CD4-positive, alpha-beta T cell treated with Interleukin-4 for 4 hours (primary cell): ENCODE data around the gene KLHDC9.
A peak's percentile ranks its signal among the peaks of the same experiment; 100 is the strongest.
"Not testable (repeated sequence)": the region's sequence is repeated elsewhere in the genome, so short reads cannot be mapped to it uniquely, and the experiment has no call there.

Experiments used
- DNase-seq: peaks from one replicate; pipeline ENCODE4 v3.0.0-alpha.2; 2020

Gene KLHDC9, protein sequence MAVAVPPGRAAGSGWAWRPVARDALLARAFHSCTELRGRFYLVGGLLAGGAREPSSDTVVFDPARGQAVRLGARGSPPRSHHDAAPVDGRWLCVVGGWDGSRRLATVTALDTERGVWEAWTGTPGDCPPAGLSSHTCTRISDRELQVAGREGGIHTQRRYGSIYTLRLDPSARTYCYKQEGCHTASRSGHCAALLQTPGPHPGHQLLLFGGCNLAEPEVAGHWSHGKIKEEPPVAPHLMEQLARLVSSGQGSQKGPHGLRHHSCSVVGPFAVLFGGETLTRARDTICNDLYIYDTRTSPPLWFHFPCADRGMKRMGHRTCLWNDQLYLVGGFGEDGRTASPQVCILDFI

DNA sequence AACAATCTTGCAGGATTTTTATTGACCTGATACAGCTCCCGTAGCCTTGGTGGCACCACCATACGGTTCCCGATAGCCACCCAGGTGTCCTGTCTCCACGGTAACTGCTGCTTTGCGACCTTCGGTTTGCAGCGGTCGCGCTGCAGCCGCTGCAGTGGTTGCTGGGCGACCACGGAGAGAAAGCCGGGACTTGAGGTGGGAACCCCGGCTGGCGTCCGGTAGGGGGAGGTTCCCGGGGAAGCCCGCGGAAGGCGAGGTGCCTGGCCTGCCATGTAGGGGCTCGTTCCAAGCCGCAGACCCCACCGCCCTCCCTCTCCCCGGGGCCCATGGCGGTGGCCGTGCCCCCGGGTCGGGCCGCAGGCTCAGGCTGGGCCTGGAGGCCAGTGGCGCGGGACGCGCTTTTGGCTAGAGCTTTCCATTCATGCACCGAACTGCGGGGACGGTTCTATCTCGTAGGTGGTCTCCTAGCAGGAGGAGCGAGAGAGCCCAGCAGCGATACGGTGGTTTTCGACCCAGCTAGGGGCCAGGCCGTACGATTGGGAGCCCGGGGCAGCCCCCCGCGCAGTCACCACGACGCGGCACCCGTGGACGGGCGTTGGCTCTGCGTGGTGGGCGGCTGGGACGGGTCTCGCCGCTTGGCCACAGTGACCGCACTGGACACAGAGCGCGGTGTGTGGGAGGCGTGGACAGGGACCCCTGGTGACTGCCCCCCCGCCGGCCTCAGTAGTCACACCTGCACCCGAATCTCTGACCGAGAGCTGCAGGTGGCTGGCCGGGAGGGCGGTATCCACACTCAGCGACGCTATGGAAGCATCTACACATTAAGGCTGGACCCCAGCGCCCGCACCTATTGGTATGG is at the start of gene KLHDC9:
Gene KLHDC9 (plus strand): TSS at position 152 of the 859 bp plus-strand sequence. CDS start 175 bp downstream, at position 327.
- DNase-seq = peak; percentile 85

DNA sequence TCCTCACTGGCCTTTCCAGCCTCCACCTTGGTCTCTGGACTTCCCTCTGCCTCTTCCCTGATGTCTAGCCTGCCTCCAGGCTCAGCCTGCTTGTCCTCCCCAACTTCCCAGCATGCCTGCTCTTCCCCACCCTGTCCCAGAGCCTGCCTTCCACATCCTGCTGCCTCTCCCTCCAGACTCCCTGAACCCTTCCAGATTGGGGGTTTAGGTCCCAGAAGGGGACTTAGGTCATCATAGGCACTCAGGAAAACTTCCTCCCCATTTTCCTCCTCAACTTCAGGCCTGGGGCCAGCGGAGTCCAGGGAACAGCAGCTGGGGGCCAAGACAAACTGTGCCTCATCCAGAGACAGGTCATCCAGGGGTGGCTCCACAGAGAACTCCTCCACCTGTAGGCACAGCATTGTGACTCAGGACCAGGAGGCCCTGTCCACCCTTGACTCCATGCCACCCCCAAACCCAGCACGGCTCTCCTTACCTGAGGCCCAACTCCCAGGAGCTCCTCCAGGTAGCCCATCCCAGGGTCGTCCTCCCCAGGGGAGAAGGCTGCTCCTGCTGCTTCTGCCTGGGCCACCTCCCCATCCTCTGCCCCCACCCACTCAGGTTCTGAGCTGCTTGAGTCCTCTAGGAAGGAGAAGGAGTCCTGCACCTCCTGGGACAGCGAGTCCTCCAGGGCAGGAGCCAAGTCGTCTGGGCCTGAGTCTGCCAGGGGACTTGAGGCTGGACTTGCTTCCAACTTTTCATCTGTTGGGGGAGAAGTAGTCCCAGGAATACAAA is 49.0 kb upstream of the KLHDC9 start:
- no peak for DNase-seq

DNA sequence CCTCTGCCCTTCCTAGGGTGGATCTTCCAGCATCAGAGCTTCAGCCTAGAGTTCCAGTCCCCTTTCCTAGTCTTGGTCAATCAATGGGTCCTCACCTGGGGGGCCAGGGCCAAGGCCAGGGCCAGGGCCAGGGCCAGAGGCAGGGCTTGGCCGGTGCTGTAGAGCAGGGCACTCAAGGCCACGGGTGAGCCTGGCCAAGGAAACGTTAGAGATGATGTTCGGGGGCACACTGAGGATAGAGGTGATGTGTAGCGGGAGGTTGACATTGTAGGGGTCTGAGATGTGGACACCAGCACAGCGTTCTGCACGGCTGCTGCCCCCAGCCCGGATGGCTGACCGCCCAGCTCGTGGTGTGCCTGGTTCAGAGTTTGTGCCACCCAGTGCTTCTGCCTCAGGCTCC is 46.9 kb upstream of the KLHDC9 start:
- no peak for DNase-seq

DNA sequence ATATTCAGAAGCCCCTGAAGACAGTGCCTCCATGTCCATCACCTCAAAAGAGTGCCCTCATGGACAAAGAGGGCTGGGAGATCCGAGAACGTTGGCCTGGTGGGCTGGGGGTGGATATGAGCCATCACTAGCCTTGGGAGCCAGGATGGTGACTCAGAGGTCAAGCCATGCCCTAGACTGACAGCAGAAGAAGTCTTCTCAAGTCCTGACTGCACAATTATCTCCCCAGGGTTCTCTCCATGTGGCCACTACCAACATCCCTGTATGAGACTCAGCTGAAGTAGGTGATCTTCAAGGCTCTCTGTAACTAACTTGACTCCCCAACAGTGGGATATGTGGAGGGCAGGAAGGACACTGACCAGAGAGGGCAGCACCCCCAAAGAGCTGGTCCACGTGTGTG is 45.3 kb upstream of the KLHDC9 start:
- DNase-seq = no peak

DNA sequence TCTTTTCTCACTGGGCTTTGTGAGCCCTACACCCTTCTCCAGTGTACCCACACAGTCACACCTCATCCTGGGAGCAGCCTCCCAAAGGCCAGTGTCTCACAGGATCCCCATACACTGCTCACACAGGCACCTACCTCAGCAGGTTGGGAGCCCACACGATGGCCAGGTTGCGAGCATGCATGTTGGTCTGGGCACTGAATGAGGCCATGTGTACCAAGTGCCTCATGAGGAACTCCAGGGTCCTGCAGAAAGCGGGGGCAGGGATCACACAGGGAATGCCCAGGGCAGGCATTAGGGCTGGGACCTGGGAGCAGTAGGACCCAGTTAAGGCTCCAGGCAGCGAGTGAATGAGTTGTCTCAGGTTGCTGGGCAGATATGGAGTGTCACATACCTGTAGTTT is 43.9 kb upstream of the KLHDC9 start:
- DNase-seq = no peak

DNA sequence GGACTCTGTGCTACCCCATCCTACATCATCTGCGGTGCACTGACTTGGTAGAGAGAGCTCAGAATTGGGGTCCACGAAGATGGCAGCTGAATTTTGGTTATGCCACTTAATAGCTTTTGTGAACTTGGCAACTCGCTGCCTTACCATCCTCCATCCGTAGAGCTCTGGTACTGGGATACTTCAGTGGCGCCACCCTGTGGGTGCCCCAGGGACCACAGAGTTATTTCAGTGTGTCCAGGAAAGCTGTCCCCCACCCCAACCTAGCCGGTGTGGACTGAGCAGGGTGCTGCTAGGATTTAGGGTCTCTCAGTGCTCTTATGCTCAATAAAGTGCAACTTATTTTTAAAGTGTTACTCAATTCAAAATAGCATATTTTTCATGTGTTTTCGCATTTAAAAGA is 43.4 kb upstream of the KLHDC9 start:
- DNase-seq = no peak

DNA sequence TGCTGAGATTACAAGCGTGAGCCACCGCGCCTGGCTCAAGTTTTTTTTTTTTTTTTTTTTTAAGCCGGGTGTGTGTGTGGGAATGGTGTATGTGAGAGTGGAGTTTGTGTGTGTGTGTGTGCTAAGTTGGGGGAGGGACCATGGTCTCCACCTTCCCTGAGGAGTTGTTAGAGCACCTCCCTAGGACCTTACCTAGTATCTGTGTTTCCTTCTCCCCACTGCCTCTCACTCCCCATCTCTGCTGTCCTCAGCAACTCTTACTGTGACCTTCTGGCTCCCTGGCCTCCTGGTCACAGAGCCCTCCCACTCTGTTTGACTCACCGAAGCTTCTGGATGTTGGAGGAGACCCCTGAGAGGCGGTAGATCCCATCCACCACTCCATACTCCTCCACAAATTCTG is 38.9 kb upstream of the KLHDC9 start:
- no peak for DNase-seq

DNA sequence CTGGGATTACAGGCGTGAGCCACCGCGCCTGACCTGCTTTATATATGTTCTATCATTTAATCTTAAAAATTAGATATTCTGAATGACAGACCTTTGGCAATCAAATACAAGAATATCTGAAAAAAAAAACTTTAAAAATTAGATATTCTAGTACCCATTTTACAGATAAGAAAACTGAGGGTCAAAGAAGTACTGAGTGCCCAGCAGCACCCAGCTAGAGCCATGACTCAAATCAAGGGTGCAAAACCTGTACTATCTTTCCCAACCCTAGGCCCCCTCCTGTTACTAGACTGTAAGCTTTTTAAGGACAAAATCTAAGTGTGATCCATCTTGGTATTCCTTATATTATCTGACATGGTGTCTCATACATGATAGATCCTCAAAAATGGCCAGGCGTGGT is 36.7 kb upstream of the KLHDC9 start:
- DNase-seq = no peak

DNA sequence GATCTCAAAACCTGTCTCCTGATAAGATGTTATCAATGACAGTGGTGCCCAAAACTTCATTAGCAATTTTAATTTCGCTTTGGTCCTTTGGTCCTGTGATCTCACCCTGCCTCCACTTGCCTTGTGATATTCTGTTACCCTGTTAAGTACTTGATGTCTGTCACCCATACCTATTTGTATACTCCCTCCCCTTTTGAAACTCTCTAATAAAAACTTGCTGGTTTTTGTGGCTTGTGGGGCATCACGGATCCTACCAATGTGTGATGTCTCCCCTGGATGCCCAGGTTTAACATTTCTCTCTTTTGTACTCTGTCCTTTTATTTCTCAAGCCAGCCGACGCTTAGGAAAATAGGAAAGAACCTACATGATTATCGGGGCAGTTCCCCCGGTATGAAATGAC is 34.2 kb upstream of the KLHDC9 start:
- DNase-seq = peak; percentile 29

DNA sequence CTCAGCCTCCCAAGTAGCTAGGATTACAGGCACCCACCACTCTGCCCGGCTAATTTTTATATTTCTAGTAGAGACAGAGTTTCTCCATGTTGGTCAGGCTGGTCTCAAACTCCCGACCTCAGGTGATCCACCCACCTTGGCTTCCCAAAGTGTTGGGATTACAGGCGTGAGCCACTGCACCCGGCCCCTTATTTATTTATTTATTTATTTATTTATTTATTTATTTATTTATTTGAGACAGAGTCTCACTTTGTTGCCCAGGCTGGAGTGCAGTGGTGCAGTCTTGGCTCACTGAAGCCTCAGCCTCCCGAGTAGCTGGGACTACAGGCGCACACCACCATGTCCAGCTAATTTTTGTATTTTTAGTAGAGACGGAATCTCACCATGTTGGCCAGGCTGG is 32.5 kb upstream of the KLHDC9 start:
- not testable (repeated sequence) for DNase-seq

DNA sequence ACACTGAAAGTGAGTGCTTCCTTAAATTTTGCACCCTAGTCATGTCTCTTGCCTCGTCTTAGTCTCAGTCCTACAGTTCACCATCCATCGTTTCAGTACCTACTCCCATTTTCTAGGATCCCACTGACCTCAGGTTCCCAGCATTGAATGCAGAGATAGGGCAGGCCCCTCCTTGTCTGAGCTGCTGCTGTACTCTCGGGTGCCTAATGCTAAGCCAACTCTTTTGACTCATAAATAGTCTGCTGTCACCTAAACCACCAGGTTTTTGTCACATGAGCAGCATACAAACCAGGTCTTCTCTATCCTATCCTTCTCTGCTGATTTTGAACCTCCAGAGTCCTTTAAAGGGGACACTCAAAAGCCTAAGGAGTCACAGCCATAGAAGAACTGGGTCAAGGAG is 31.5 kb upstream of the KLHDC9 start:
- DNase-seq = peak; percentile 39

DNA sequence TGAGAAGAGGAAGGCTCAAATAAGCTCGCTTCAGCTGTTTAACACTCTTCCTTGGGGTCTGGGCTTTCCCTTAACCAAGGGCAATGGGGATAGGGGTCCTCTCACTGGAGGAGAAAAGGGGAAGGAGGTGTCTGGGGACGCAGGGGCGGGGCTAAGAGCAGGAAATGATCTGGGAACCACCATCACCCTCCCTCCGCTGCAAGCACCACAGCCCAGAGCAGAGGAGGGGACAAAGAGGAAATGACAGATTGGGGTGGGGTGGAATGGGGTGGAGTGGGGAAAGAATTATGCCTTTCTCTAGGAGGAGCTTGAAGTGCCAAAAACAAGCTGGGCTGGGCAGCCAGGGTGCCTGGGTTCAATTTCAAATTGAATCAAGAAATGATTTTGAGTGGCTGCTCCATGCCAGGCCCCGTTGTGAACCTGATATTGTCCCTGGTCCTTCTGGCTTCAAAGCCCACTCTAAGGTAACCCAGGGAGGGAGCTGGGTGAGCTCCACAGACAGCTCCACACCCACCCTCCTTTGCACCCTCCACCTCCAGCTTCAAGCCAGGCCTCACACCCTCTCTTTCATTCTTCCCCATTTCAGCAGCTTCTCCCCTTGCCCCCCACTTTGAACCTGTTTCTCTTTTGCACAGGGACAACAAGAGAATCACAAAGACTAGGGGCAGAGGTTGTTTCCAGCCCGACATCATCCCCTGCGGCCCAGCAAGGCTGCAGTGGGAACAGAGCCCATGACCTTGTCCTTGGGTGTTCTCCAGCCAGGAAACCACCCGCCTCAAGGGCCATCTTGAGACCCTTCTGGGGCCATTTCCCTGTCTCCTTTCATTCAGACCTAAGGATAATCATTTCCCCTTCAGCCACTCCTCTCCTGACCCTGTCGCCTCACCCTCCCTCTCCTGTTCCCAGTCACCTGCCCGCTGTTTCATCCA is 29.6 kb upstream of the KLHDC9 start:
- peak; percentile 89 for DNase-seq

DNA sequence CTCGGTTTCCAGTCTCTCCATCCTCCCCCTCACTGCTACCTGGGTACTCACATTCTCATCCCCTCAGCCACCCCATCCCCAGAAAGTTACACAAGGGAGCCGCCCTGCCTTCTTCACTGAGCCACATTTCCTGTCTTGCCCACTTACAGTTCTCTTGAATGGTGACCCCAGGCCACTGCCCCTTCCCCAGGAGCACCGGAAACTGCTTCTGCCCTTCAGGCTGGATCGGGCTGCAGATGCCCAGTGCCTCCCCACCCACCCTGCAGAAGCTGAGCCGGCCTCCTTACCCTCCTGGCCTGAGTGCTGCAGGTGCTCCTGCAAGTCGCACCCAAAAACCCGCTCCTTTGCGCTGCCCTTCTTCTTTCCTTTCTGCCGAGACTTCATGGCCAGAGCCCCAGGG is 28.9 kb upstream of the KLHDC9 start:
- peak; percentile 27 for DNase-seq

DNA sequence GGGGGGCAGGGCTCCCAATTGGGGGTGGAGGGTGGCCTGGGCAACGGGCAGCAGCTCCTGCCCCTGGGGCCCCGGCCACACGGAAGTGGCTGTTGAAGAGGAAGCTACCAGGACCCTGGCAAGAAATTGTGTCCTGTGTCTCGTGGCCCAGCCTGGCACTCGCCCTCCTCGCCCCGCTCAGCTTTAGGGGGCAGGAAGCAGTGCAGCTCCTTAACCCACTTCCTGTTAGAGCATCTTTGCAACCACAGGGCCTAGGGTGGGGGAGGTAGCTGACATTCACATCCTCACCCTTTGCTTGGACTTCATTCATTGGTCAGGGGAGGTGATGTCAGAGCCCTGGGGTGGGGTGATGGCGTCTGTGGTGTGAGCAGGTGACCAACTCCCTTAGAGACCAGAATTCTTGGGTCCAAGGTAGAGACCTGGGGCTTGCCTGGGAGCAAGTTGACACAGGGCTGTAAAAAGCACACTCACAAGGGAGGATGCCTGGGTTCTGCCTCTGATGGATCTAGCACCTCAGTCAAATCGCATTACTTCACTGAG is 28.4 kb upstream of the KLHDC9 start, which contains the start of gene ARHGAP30:
Gene ARHGAP30 (minus strand): TSS at position 161 of the 540 bp plus-strand sequence. CDS start 267 bp downstream, outside the sequence.
- DNase-seq = peak; percentile 95

DNA sequence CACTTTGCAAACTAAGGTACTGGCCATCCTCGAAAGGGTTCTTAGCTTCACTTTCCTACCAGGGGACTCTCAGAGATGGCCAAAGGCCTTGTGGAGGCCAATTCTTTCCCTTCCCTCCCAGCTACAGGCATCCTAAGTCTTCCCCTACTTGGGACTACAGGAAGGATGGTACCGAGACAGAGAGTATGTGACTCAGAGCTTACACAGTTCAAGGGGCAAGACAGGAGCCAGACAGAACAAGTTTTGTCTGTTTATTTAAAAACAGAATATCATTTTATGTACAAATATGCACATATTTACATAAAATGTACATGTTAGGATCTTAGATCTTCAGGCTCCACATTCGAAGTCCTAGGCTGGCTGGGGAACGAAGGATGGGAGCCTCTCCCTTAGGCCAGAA is 27.4 kb upstream of the KLHDC9 start:
- DNase-seq = no peak

DNA sequence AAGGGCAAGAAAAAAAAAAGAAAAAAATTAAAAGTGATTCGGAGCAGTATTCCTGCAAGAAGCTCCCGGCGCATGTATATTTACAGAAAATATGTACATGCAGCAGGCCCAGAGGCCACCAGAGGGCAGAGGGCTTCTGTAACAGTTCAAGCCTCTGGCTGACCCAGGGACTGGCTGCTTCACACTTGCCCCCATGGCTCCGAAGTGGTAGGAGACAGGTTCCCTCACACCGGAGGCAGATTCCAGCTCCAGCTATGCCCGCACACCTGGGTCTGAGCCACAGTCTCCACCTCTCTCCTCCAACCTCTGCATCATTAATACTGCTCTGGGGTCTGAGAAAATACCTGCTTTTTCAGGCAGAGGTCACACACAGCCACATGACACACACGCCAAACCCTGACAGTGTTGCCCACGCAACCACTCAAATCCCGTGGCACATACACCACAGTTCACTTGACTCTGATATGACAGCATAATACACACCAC is 26.2 kb upstream of the KLHDC9 start:
- peak; percentile 46 for DNase-seq

DNA sequence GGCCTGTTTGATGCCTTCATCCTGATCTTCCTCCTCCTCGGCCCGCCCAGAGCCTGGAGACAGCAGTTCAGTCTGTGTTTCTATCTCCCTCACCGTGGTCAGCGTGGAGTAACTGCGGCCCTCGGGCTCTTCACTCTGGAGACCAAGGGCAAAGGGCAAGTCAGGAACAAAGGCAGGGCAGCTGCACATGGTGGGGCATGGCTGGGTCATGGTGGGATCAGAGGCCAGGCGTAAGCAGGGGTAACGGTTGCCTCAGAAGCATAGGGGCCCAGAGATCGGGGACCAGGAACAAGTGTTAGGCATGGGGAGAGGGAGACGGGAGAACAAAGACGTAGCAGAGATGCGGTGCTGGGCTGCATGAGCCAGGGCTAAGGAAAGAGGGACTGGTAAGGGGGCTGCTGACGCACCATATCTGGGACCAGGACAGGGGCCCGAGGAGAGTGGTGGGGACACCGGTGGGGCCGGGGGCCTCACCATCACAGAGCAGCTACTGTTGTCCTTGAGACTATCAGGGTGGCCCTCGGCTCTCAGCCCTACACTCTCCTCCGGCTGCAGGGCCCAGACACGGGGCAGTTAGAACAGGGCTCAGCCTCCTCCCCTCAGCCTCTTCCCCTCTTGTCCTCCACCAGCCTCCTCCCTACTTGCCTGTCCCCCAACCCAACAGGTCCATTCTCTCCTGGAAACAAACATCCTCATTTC is 25.3 kb upstream of the KLHDC9 start:
- no peak for DNase-seq

DNA sequence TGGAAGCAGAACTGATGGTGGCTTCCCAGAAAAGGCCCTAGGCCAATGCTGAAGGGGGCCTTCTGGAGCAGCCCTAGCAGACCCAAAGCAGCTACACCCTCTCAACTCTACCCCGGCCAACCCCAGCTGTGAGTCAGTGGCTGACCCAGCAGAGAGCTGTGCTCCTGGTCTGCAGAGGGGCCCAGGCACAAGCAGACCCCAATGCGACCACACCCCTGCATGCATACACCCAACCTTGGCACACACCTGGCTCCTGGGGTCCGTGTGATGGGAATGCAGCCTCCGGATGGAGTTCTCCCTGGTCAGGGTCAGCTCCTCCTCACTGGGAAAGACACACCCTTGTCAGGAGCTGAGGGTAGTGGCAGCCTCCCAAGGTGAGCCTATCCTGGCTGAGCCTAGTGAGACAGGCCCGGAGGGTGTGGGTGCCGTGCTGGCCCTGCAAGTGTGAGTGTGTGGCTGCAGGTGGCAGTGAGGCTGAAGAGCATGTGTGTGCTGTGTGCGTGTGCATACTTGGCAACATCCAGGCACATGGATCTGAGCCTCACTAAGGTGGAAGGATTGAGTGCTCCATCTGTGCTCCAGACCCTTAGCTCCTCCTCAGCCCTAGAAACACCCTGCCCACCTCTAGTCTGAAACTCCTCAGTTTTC is 24.6 kb upstream of the KLHDC9 start:
- no peak for DNase-seq

DNA sequence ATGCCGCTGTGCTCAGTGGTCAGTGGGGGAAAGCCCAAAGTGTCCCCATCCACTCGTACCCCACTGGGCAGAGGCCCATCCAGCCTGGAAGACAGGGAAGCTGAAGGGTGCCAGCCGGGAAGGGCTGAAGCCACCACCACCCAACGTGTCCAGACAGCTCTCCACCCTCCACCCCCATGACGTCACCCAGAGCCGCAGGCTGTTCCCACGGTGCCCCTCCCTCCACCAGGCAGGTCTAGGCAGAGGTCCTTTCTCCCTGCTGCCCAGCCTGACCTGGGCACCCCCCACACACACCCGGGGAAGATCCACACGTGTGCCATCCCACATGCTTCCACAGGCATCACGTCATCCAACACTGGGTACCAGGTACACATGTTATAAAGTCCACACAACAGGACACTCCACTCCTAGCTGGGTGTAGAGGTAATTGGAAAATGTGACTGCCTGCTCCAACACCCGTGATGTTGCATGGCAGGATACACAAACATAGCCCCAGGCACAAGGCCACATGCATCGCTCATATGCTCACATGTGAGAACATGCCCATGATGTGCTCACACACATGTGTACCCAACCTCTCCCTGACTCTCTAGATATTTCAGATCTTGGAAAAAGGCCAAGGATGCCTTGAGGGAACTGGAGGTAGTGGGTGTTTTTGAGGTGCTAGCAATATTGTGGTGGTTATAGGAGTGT is 23.3 kb upstream of the KLHDC9 start:
- DNase-seq = no peak

DNA sequence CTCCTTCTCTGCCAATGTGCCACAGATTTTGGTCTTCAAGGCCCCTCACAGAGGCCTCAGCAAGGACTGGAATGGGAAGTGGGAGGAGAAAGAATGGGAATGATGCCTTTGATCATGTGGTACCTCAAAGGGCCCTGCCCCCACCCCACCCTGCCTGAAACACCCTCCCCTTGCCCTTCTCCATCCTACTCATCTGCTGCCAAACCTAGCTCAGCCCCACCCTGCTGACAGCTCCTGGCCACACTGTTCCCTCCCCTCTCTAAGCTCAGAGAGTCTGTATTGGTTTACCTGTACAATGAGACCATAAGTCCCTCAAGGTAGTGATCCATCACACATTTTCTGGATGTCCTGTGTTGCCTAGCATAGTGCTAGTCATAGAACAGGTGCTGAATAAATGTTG is 21.8 kb upstream of the KLHDC9 start:
- no peak for DNase-seq
